Measurements from ENCODE around the gene RCAN2.

GRCh38 chr6:46510651-46511050 is 19.4 kb upstream of the RCAN2 start:
- no peak for TF ChIP-seq POLR2A (IDR thresholded peaks at IDR 0.05)
- no peak for TF ChIP-seq POLR2AphosphoS5 (IDR thresholded peaks at IDR 0.05)
